CD4-positive, alpha-beta T cell (primary cell): ENCODE data around the gene ZNF627. TPM values are rescaled to one million over a fixed set of nuclear protein-coding genes. Genes with fewer than 3 reads are reported as not detected.
"Not testable (repeated sequence)": the region's sequence is repeated elsewhere in the genome, so short reads cannot be mapped to it uniquely, and the experiment has no call there.

Experiments used
- ATAC-seq: fragments of 200-7000 bp; cut with Tn5 transposase; one replicate; pipeline ENCODE4 v1.10.0; 2022; ENCODE audit warnings: mild to moderate bottlenecking; ENCODE audit not compliant: poor library complexity
- CTCF ChIA-PET: fragments of 350-600 bp; sonication (Branson Sonifier 250); formaldehyde crosslinking; loops from one replicate; lab custom pipeline; 2021; ENCODE audit warnings: antibody characterized with exemption, inconsistent platforms; lab: Charles Lee
- POLR2A ChIA-PET: fragments of 350-600 bp; sonication (Branson Sonifier 250); formaldehyde crosslinking; loops from one replicate; lab custom pipeline; 2021; ENCODE audit warnings: antibody characterized with exemption, inconsistent platforms; lab: Charles Lee
- DNase-seq, 14 experiments: peaks; one replicate each; pipeline ENCODE4 v3.0.0-alpha.2; 2013 to 2020; ENCODE audit warnings: mixed read lengths in 2 of 14
- H3K27ac ChIP-seq, 2 donors: one replicate each; pipeline versions ENCODE4 v1.5.1 to v1.7.0; 2013; ENCODE audit warnings: low read length in 2 of 2, low read depth in 1 of 2, mild to moderate bottlenecking in 1 of 2
- H3K27me3 ChIP-seq, 2 experiments: 1 replicate in 1 of 2; 2 replicates in 1 of 2; pipeline versions ENCODE4 v1.6.1 to v1.7.0; 2013; ENCODE audit warnings: low read length in 2 of 2, control low read depth in 1 of 2, mild to moderate bottlenecking in 1 of 2, moderate library complexity in 1 of 2; ENCODE audit not compliant: insufficient read depth in 2 of 2, control insufficient read depth in 1 of 2
- H3K36me3 ChIP-seq: one replicate; pipeline ENCODE4 v1.6.1; 2013; ENCODE audit warnings: low read length, control low read depth; ENCODE audit not compliant: insufficient read depth
- H3K4me1 ChIP-seq: one replicate; pipeline ENCODE4 v1.6.1; 2013; ENCODE audit warnings: low read length, control low read depth; ENCODE audit not compliant: insufficient read depth
- H3K4me3 ChIP-seq: one replicate; pipeline ENCODE4 v1.5.1; 2013; ENCODE audit warnings: mild to moderate bottlenecking, low read length, moderate library complexity
- H3K9me3 ChIP-seq, 2 experiments: 1 replicate in 1 of 2; 2 replicates in 1 of 2; pipeline versions ENCODE4 v1.6.1 to v1.7.0; 2013; ENCODE audit warnings: low read length in 2 of 2, mild to moderate bottlenecking in 2 of 2, control low read depth in 1 of 2, moderate library complexity in 1 of 2; ENCODE audit not compliant: control insufficient read depth in 1 of 2, insufficient read depth in 1 of 2
- H3K27ac Mint-ChIP-seq: one replicate; pipeline ENCODE4 v1.8.0; 2020; ENCODE audit warnings: mixed read lengths
- H3K27me3 Mint-ChIP-seq: one replicate; pipeline ENCODE4 v1.8.0; 2021; ENCODE audit warnings: mixed read lengths
- H3K36me3 Mint-ChIP-seq: one replicate; pipeline ENCODE4 v1.8.0; 2021; ENCODE audit warnings: low read depth, mixed read lengths
- H3K4me1 Mint-ChIP-seq: one replicate; pipeline ENCODE4 v1.8.0; 2021; ENCODE audit warnings: low read depth, mixed read lengths
- H3K4me3 Mint-ChIP-seq: one replicate; pipeline ENCODE4 v1.8.0; 2020; ENCODE audit warnings: mild to moderate bottlenecking, mixed read lengths
- H3K9me3 Mint-ChIP-seq: one replicate; pipeline ENCODE4 v1.8.0; 2020; ENCODE audit warnings: mixed read lengths
- CTCF ChIP-seq: fragments of 200-600 bp; IDR thresholded peaks from one replicate; pipeline ENCODE4 v1.8.0; 2022; ENCODE audit warnings: antibody characterized with exemption, mild to moderate bottlenecking
- intact Hi-C, 2 experiments: fragments of 100-400 bp; cut with DNase I in 1 of 2; cut with micrococcal nuclease in 1 of 2; formaldehyde crosslinking; loops; one replicate each; pipeline versions ENCODE4 v1.15.1 to v1.9.0; 2023 to 2025; cut with DNase I, micrococcal nuclease
- total RNA-seq, 174 experiments: library from RNA in 2 of 174; stranded (reverse) in 2 of 174; gene quantifications; one replicate each; pipeline ENCODE4 v1.2.3 and lab custom pipeline; 2021 to 2026

The ZNF627 gene
- total RNA-seq, 2 experiments from 2014 or later = 11.7 to 12.7 TPM

GRCh38 chr19:11624069-11624463, 26.8 kb downstream of the ZNF627 start:
- intact Hi-C loops = no loop called here
- peaks cover 4 to 25% of the 10 kb centered on the region in 2 experiments for H3K9me3 ChIP-seq
- H3K27ac ChIP-seq = no peak overlapping the region
- ChIA-PET CTCF (no interaction called here), POLR2A (no interaction called here)
- Mint-ChIP-seq H3K36me3 (peaks cover 34% of the 10 kb centered on the region), H3K4me1 (peaks cover 10% of the 10 kb centered on the region), H3K27me3 (peaks cover 10% of the 10 kb centered on the region), H3K27ac (no peak overlapping the region), H3K4me3 (no peak overlapping the region), H3K9me3 (no peaks in the 10 kb centered on the region)
- peaks cover 9% of the 10 kb centered on the region for H3K4me1 ChIP-seq
- H3K27me3 ChIP-seq = peaks cover 0 to 3% of the 10 kb centered on the region in 2 experiments
- ATAC-seq (no peak), DNase-seq (no peak)
- no peak overlapping the region for H3K4me3 ChIP-seq
- peaks cover 7% of the 10 kb centered on the region for H3K36me3 ChIP-seq
- no peak for TF ChIP-seq CTCF

GRCh38 chr19:11626252-11626651, 29.0 kb downstream of the ZNF627 start:
- Mint-ChIP-seq H3K9me3 (no peaks in the 10 kb centered on the region), H3K4me3 (no peak overlapping the region), H3K36me3 (peaks cover 13% of the 10 kb centered on the region), H3K27me3 (peaks cover 10% of the 10 kb centered on the region), H3K27ac (no peak overlapping the region), H3K4me1 (peaks cover 10% of the 10 kb centered on the region)
- ATAC-seq = no peak
- Histone ChIP-seq H3K9me3 (peaks cover 0 to 12% of the 10 kb centered on the region in 2 experiments), H3K36me3 (no peaks in the 10 kb centered on the region), H3K4me3 (no peak overlapping the region), H3K27ac (no peak overlapping the region), H3K4me1 (peaks cover 9% of the 10 kb centered on the region), H3K27me3 (peaks cover 0 to 3% of the 10 kb centered on the region in 2 experiments)
- intact Hi-C loops = no loop called here
- CTCF ChIA-PET = no interaction called here
- POLR2A ChIA-PET = no interaction called here
- TF ChIP-seq CTCF = no peak
- peak in 2 of 14 experiments; percentile 20 to 42 for DNase-seq

GRCh38 chr19:11633223-11633622, 35.9 kb downstream of the ZNF627 start:
- TF ChIP-seq CTCF = no peak
- H3K27me3 ChIP-seq = no peaks in the 10 kb centered on the region
- H3K4me1 ChIP-seq = no peaks in the 10 kb centered on the region
- Mint-ChIP-seq H3K9me3 (peaks cover 10% of the 10 kb centered on the region), H3K4me3 (no peak overlapping the region), H3K36me3 (no peaks in the 10 kb centered on the region), H3K4me1 (no peaks in the 10 kb centered on the region), H3K27me3 (no peaks in the 10 kb centered on the region), H3K27ac (no peak overlapping the region)
- POLR2A ChIA-PET = no interaction called here
- H3K9me3 ChIP-seq = peaks cover 4 to 11% of the 10 kb centered on the region in 2 experiments
- intact Hi-C loops = no loop called here
- no peaks in the 10 kb centered on the region for H3K36me3 ChIP-seq
- ATAC-seq (no peak), DNase-seq (no peak)
- CTCF ChIA-PET = no interaction called here
- H3K4me3 ChIP-seq = no peak overlapping the region
- H3K27ac ChIP-seq = no peak overlapping the region

- H3K27ac Mint-ChIP-seq, intact Hi-C loops, H3K27me3 Mint-ChIP-seq, H3K36me3 Mint-ChIP-seq, H3K4me3 Mint-ChIP-seq, CTCF ChIA-PET, H3K27ac ChIP-seq, H3K9me3 Mint-ChIP-seq, H3K27me3 ChIP-seq, H3K4me3 ChIP-seq, H3K36me3 ChIP-seq, POLR2A ChIA-PET, ATAC-seq, H3K4me1 ChIP-seq, DNase-seq, H3K4me1 Mint-ChIP-seq: not testable (repeated sequence)
- peaks cover 4 to 11% of the 10 kb centered on the region in 2 experiments for H3K9me3 ChIP-seq
These were observed 36.9 kb downstream of the ZNF627 start for GRCh38 chr19:11634018-11634662.
